HG03439 (cell line): ENCODE measurements around the gene ADAMTS14.
"Not testable (repeated sequence)": the region's sequence is repeated elsewhere in the genome, so short reads cannot be mapped to it uniquely, and the experiment has no call there.

Experiments
- ATAC-seq: cut with Tn5 transposase; IDR thresholded peaks from one replicate; pipeline ENCODE4 v1.9.1; 2021; ENCODE audit warnings: mild to moderate bottlenecking, moderate library complexity; ENCODE audit not compliant: unreplicated experiment

Gene ADAMTS14

DNA sequence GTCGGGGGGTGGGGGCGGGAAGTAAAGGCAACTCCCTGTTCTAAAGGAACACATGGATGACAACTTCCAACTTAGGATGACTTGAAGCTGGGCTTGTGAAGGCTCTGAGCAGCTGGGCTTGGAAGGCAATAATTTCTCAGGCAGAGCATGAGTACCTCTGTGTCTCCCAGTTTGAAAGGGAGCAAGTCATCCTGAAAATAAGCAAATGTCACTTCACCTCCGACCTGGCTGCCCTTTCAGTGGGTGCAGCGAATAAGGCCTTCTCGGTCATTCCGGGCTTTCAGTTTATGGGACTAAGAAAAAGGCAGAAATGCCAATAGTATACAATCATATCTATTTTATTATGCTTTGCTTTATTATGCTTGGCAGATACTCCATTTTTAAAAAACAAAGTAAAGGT lies 15.3 kb upstream of the ADAMTS14 start:
- ATAC-seq = no peak

DNA sequence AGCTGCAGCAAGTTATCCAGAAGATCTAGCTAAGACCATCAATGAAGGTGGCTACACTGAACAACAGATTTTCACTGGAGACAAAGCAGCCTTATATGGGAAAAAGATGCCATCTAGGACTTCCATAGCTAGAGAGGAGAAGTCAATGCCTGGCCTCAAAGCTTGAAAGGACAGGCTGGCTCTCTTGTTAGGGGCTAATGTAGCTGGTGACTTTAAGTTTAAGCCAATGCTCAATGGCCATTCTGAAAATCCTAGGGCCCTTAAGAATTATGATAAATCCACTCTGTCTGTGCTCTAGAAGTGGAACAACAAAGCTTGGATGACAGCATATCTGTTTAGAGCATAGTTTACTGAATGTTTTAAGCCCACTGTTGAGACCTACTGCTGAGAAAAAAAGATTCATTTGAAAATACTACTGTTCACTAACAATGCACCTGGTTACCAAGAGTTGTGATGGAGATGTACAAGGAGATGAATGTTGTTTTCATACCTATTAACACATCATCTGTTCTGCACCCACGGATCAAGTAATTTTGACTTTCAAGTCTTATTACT lies 13.6 kb upstream of the ADAMTS14 start:
- no peak for ATAC-seq

DNA sequence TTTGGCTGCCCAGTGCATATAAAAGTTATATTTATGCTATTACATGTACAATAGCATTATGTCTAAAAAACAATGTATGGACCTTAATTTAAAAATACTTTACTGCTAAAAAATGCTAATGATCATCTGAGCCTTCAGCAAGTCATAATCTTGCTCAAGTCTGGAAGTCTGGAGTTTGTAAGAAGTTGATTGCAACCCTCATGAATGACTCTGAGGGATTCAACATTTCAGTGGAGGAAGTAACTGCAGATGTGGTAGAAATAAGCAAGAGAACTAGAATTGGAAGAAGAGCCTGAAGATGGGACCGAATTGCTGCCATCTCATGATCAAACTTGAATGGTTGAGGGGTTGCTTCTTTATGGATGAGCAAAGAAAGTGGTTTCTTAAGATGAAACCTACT lies 13.0 kb upstream of the ADAMTS14 start:
- ATAC-seq = no peak

DNA sequence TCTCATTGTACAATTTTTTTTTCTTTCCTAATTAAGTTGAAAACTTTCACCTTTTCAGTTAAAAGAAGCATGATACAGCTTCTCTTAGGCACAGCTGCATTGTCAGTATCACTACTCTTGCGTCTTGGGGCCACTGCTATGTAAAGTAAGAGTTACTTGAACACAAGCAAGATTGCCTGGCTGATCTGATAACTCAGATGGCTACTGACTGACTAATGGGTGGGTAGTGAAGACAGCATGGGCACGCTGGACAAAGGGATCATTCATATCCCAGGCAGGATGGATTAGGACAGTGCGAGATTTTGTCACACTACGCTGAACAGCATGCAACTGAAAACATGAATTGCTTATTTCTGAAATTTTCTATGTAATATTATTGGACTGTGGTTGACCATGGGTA lies 11.6 kb upstream of the ADAMTS14 start:
- no peak for ATAC-seq

DNA sequence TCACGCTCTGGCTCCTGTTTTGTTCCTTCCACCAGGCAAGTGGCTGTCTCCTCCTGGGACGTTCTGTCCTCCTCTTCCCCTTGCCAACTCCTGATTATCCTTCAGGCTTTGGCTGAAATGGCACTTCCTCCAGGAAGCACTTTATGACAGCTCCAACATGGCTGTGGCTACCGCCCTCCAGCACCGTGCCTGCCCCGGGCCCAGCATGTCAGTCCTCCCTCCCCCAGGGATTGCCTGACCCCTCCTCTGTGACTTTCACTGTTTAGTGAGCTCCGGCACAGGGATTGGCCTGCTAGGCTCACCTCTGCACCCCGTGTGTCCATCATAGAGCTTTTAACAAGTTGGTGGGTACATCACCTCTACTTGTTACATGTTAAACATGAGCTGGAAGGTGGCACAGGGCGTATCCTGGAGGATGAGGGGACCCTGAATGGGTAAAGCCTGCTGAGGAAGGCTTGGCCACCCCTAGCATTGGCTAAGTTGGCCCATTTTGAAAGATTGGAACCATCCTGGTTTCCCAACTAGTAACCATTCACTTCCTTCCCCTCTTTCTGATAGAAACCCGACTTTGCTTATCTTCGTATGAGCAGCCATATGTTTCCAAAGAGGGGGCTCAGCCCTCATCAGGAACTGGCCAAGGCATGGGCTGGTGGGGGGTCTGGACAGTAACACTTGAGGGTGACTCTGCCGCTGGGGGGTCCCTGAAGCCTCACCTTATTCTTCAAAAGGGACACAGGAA lies 10.5 kb upstream of the ADAMTS14 start:
- no peak for ATAC-seq

DNA sequence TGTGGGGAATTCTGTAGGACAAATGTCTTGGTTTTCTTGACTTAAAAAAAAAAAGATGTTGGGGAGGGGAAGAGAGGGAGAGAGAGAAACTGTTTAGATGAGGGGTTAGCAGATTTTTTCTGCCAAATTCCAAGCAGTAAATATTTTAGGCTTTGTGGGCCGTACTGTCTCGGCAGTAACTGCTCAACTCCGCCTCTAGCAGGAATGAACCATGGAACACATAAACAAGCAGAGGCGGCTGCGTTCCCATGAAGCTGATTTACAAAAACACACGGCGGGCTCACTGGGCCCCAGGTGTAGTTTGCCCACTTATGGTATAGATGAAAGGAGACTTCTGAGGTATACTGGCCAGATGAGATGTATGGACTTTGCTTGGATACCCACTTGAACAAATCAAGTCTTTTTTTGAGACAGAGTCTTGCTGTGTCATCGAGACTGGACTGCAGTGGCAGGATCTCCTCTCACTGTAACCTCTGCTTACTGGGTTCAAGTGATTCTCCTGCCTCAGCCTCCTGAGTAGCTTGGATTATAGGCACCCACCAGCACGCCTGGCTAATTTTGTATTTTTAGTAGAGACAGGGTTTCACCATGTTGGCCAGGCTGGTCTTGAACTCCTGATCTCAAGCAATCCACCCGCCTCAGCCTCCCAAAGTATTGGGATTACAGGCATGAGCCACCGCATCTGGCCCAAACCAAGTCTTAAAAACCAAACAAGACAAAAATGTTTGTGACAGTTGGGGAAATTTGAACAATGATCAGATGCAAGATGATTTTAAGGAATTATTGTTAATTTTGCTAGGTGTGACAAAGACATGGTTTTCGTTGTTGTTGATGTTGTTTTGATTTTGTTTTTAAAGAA lies 9.7 kb upstream of the ADAMTS14 start:
- no peak for ATAC-seq

DNA sequence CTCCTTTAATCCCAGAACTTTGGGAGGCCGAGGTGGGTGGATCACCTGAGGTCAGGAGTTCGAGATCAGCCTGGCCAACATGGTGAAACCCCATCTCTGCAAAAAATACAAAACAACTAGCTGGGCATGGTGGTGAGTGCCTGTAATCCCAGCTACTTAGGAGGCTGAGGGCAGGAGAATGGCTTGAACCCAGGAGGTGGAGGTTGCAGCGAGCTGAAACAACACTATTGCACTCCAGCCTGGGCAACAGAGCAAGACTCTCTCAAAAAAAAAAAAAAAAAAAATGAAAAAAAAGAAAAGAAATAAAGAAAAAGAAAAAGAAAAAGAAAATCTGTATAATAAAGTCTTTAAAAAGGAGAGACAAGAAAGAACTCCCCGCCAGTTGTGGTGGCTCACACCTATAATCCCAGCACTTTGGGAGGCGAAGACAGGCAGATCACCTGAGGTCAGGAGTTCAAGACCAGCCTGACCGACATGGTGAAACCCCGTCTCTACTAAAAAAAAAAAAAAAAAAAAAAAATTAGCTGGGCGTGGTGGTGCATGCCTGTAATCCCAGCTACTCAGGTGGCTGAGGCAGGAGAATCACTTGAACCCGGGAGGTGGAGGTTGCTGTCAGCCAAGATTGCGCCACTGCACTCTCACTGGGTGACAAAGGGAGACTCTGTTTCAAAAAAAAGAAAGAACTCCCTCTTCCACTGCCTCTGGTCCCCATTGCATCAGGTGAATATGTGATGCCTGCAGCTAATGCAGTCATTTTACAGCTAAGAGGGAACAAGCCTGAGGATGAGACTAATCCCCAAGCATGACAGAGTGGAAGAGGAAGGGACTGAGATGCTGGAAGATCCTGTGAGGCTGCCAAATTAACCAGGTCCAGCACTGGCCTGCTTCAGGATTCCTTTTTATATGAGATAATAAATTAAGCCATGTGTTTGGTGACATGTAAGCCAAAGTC lies 8.6 kb upstream of the ADAMTS14 start:
- not testable (repeated sequence) for ATAC-seq

DNA sequence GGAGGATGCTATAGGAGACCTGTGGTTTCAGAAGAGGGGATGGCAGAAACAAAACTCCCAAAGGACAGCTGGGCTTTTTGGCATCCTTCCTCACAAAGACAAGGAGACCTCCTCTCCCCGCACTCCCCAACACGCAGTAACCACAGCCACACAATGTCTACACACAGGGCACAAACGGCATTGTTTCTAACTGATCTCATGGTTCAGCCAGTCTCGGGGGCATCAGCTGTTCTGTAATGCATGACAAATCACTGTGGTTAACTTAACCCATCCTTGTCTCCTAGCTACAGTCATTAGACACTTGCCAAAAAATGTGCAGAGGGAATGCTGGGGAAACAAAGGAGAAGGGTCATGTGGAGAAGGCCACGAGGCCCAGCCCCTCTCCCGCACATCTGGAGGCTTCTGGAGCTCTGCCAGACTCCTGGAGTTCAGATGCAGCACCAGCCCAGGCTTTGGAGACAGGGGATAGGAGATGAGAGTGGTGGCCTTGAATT lies 7.6 kb upstream of the ADAMTS14 start:
- no peak for ATAC-seq

DNA sequence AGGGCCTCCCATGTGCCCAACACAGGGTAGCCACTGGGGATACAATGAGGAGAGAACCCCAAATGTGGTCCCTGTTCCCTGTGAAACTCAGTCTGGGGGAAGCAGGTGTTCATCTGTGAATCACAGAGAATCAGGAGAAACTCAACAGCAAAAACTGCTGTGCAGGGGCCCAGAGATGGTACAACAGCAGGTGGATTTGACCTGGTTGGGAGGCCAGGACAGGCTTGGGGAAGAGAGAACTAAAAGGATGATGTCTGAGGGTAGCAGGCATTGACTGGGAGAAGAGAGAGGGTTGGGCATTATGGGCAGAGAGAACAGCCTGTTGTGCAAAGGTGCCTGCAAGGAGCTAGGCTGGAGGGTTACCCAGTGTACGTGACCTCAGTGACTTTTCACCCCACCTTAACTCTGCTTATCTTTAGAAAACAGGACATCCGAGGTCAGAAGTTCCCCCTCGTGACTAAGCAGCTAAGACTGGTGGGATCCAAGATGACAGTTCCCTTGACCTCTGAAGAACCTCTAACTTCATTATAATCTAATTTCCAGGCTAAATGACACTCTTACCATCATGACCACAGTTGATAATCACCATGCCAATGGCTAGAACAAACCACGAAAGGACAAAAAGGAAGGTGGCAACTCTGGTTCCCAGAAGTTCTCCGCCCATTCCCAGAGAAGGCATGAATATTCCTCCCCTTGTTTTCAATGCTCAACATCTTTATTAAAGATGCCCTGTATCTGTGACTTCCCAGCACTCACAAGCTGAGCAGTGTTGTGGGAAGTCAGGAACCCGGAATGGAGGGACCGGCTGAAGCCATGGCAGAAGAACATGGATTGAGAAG lies 5.1 kb upstream of the ADAMTS14 start:
- no peak for ATAC-seq

DNA sequence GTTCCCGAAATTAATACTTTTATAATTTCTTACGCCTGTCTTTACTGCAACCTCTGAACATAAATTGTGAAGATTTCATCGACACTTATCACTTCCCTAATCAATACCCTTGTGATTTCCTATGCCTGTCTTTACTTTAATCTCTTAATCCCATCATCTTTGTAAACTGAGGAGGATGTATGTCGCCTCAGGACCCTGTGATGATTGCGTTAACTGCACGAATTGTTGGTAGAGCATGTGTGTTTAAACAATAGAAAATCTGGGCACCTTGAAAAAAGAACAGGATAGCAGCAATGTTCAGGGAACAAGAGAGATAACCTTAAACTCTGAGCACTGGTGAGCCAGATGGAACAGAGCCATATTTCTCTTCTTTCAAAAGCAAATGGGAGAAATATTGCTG lies 4.5 kb upstream of the ADAMTS14 start:
- not testable (repeated sequence) for ATAC-seq

DNA sequence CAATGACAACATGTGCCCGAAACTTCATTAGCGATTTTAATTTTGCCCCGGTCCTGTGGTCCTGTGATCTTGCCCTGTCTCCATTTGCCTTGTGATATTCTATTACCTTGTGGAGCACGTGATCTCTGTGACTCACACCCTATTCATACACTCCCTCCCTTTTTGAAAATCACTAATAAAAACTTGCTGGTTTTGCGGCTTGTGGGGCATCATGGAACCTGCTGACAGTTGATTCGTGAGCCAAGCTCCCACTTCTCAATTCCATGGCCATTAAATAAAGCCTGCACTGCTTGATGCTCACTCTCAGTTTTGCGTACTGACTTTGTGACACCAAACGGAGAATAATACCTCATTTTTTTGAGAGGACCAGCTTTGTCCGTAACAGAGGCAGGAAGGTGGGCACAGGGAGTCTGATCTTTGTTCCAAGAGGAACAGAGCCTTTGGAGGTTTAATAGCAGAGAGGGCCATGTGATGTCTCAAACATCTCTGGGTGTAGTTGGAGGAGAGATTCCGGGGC lies 3.8 kb upstream of the ADAMTS14 start:
- ATAC-seq = no peak

DNA sequence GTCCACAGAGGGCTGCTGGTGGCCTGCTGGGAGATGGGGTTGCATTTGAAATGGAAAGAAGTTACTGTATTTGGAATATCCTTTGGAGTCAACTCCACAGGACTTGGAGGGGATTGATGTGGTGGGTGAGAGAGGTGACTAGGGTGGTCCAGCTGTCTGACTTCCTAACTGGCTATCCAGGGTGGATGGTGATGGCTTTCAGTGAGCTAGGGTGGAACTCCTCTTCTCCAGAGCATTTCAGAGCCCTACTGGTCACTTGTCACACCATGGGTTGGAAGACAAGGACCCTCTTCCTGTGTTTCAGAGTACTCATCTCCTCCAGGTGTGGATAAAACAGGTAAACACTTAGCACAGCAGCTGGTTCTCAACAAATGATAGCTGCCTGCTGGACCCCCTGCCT lies 3.3 kb upstream of the ADAMTS14 start:
- ATAC-seq = no peak

DNA sequence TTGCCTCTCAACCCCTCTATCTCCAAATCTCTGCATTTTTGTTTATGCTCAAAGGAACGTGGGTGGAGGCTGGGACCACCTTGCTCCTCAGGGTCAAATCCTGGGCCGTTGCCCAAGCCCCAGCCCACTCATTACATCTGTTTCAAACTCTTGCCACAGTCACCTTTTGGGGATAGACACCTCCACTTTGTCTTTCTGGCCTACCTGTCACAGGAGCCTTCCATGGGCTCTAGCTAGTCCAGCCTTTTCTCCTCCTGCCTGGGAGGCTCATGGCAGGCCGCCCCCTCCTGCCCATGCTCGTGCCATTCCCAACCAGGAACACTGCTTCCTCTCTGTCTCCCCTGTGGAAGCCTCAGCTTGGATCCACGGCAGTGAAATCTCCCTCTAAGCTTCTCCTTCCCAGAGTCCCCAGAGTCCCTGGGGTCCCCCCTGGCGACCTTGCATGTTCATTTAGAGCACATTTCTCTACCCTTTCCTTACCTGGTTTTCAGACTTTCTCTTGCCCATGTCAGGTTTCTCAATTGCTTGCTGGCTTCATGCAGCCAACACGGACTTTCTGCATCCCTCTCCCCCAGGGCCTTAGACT lies 2.5 kb upstream of the ADAMTS14 start:
- no peak for ATAC-seq

DNA sequence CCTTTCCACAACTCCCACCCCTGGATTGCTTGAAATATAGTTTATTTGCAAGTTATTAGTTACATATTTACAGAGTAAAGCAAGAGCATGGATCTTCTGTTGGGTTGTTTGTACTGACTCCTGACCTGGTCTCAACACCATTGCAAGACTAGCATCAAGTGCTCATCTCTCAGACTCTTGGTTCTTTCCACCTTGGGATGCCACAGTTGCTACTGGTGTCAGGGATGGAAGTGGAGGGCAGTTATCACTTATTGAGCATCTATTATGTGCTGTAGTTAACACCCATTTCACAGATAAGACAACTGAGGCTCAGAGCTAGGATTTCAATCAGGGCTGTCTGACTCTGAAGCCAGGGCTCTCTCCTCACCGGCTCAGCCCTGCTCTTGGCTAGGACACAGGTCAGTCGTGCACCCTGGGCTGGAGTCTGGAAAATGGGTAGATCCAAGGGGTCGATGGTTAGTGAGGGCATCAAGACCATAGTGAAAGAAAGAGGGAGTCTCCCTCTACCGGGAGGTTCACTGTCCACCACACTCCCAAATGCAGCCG lies 614 bp upstream of the ADAMTS14 start:
- ATAC-seq = no peak

DNA sequence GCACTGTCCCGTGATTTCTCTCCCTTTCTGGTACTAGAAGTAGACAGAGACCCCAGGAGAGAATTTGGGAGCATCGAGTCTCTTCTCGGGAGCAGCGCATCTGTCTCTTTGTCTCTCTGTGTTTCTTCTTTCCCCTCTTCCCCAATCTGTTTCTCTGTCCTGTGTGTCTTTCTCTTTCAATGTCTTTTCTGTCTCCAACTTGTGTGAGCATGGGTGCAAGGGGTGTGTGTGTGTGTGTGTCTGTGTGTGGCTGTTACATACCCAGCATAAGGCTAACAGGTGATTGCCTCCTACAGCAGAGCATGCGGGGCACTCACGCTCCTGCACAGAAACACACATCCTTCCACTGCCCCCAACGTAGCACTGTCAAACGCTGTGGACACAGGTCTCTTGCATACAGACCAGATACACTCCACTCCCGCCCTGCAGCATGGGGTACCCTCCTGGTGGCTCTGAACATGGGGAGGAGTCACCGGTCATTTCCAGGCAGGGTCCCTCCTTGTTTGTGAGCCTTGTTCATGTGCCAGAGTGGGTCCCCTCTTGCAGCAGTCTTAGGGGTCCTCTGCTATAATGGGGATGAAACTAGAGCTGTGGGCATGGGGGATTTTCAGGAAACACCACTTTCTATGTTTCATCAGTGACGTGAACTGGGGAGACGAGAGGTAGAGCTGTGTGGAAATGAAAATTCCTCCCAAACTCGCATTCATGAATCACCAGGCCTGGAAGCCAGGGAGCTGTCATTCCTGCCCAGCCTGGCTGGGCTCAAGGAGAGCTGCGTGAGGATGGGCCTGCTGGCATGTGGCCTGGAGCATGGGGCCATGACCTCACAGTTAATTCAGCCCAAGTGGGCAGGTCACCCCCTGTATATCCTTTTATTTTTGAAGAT lies 980 bp downstream of the ADAMTS14 start:
- ATAC-seq = no peak

DNA sequence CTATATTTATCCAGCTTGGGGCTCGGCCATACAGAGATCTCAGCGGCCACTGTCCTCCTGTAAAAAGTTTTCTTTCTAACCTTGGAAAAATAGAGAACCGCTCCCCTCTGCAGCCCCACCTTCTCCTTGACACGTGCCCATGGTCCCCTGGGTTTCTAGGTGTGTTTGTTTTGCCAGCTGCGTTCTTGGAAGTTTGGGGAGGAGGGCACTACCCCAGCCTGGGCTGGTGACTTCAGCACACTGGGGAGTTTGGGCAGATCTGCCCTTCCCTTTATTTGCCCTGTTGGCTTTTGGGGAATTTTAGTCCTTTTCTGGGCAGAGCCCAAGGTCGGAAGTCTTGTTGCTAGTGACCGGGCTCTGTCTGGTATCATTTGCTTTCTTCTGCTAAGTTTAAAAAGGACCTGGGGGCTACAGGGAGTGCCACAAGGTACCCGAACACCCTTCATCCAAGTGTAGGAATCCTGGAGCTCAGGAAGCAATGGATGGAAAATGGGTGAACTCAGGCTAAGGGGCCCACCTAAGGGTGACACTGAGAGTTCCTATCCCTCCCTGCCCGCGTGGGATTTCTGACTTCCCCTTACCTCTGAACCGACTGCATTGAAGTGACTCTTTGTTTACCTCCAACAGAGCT lies 1.7 kb downstream of the ADAMTS14 start:
- no peak for ATAC-seq
